GM21447 (cell line): ENCODE results near the gene MESD.

ENCODE experiments used
- ATAC-seq: cut with Tn5 transposase; IDR thresholded peaks from one replicate; pipeline ENCODE4 v1.9.1; 2021; ENCODE audit not compliant: unreplicated experiment

The MESD gene

DNA sequence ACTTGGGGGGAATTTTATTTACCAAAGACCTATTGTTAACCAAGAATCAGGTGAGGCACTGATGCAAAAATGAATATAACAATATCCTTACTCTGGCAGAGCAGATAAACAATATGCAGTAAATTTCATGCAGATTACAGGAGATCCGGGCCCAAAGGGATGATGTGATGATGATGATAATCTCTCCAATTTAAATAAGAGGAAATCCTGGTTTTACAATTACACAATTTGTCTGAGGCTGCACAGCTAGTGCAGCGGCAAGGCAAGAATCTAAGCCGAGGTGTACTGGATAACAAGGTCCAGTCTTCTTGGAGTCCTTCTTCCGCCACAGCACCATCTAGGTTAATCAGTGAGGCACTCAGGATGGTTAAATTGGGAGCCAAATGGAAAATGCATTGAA, 2.4 kb upstream of the MESD start:
- ATAC-seq: no peak

GRCh38 chr15:80991421-80991820, 1.8 kb upstream of the MESD start:
- ATAC-seq: no peak

DNA sequence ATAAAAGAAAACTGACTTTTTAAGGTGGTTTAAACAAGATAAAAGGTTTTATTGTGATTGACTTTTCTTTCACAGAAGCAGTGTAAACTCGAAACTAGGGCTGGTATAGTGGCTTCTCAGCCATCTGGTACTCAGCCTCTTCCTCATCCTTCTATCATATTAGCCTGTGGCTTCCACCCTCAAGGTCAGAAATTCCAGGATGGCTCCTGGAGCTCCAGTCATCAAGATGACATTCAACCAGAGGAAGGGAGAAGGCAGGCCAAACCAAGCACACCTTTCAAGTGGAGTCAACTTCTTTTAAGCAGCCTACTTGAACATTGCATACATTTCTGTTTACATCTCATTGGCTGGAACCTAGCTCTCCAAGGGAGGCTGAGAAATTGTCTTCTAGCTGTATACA, 1.3 kb upstream of the MESD start:
- ATAC-seq: no peak

- peak; percentile 9 for ATAC-seq
These were observed 520 bp downstream of the MESD start for GRCh38 chr15:80989081-80989517.

GRCh38 chr15:80988148-80988796, 1.3 kb downstream of the MESD start:
- ATAC-seq: no peak

GRCh38 chr15:80986487-80986886, 3.1 kb downstream of the MESD start:
- no peak for ATAC-seq

DNA sequence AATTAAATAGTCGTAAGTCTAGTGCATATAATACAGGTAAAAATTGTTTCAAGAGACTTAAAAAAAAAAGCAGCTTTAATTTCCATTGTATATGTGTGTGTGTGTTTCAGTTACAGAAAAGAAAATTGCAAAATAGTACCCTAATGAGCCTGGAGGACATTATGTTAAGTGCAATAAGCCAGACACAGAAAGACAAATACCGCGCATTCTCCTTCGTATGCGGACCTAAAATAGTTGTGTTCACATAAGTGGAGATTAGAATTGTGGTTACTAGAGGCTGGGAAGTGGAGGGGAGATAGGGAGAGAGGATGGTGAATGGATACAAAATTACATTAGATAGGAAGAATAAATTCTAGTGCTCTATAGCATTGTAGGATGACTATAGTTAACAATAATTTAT, 3.6 kb downstream of the MESD start:
- no peak for ATAC-seq

DNA sequence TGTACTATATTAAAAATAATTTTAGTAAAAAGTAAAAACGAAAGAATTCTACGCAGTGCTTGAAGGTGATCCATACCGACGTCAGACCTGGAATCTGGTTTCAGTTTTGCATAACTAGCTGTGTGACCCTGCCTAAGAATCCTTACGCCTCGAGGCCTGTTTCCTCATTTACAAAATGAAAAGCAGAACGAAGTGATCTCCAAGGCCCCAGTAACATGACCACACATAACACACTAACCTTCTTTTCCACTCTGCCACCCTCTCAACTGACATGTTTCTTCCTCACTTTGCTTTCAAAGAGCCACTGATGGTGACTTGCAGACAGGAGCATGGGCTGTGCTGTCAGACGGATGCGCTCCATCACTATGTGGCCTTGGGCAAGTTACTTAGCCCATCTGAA, 4.8 kb downstream of the MESD start:
- ATAC-seq: no peak

DNA sequence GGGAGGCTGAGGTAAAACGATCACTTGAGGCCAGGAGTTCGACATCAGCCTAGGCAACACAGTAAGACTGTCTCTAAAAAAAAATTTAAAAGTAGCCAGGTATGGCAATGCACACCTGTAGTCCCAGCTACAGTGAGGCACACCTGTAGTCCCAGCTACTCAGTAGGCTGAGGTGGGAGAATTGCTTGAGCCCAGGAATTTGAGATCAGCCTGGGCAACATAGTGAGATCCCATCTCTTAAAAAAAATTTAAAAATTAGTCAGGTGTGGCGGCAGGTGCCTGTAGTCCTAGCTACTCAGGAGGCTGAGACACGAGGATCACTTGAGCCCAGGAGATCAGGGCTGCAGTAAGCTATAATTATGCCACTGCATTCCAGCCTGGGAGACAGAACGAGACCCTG, 6.8 kb downstream of the MESD start:
- ATAC-seq: no peak

DNA sequence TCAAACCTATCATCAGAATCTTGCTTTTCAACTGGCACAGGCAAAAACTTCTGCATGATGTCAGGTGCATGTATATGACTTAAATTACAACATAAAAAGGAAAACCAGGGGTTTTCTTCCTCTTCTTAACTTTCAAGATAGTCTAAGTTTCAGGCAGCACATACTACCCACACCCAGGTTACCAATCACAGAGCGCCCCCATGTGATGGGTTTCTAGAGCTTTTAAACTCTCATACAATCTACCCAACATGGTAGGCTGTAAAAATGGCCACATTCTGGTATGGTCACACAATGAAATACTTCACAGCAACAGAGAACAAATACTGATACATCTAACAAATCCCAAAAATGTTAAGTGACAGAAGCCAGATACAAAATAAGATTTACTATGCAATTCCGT, 7.4 kb downstream of the MESD start:
- no peak for ATAC-seq

- ATAC-seq: no peak
These were observed 9.9 kb downstream of the MESD start for GRCh38 chr15:80979538-80980200.

- no peak for ATAC-seq
These were observed 10.8 kb downstream of the MESD start for GRCh38 chr15:80978685-80979329.

- ATAC-seq: peak; percentile 50
These were observed 12.0 kb downstream of the MESD start for GRCh38 chr15:80977627-80978036.

- ATAC-seq: no peak
These were observed 12.8 kb downstream of the MESD start for GRCh38 chr15:80976851-80977250.

- no peak for ATAC-seq
These were observed 14.7 kb downstream of the MESD start for GRCh38 chr15:80974914-80975313.

GRCh38 chr15:80972276-80972675, 17.3 kb downstream of the MESD start:
- ATAC-seq: no peak

DNA sequence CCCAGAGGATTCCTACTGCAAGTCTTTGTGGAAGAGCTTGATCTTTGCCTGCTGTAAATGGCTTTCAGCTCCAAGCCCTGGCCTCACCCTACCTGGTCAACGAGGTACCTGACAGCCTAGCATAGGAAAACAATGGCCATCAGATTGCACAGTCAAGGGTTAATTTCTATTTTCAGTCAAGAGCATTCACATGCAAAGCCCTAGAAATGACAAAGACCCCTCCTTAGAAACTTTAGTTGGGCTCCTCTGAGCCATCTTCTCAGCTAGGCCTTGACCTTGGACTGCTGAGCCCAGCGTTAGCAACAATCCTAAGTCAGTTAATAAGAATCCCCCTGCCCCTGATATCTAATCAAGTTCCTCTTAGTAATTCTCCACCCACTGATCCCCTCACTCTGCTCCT, 18.5 kb downstream of the MESD start:
- ATAC-seq: no peak

DNA sequence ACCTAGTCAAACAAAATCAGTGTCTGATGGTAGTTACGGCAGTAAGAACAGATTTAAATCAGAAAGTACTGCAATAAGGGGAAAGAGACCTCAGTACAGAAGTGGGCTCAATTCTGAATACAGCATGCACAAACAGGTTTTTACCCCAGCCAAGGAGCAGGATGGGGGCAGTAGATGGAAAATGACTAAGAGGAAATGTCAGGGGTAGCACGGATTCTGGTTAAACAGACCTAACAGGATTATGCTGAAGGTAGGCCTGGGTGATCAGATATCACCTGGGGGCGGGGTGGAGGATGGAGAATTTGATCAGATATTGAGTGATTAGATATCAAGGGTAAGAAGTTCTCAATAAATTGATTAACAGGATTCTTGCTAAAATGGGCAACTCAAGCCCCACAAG, 19.0 kb downstream of the MESD start:
- ATAC-seq: no peak

- ATAC-seq: no peak
These were observed 19.5 kb downstream of the MESD start for GRCh38 chr15:80970018-80970657.

DNA sequence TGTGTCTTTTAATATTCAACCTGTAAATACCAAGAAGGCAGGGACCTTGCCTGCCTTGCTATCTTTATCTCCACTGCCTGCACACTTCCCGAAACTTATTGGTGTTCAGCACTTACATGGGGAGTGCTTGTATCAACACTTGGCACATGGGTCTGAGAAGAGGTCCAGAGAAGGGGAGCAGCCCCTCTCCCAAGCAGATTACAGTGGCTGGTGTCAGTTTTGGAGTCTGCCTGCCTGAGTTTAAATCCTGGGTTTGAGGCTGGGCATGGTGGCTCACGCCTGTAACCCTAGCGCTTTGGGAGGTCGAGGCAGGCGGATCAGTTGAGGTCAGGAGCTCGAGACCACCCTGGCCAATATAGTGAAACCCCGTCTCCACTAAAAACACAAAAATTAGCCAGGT, 20.3 kb downstream of the MESD start:
- ATAC-seq: no peak

DNA sequence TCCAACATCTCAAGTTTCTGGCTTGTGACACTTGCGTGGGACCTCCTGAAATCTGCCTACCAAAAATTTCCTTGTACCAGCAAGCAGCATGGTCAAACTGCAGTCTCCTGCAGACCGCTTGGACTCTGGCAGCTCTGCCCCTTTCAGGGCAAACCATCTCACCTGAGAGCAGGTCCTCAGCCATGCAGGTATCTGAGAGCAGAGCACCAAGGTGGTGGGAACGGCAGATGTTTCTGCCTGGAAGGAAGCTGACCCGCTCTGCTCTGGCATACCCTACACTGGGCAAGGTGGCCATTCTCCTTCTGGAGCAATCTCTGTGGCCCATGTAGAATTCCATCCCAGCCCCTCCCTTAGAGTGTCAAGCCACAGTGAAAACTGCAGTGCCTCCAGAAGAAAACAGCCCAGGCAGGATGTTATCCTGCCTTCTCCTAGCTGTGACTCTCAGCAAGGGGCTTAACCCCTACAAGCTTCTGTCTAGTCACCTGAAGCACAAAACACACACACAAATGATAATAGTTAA, 21.6 kb downstream of the MESD start:
- ATAC-seq: no peak

- ATAC-seq: no peak
These were observed 22.2 kb downstream of the MESD start for GRCh38 chr15:80967451-80967850.
